Measurements from ENCODE around the gene CRACDL.

CRACDL gene

DNA sequence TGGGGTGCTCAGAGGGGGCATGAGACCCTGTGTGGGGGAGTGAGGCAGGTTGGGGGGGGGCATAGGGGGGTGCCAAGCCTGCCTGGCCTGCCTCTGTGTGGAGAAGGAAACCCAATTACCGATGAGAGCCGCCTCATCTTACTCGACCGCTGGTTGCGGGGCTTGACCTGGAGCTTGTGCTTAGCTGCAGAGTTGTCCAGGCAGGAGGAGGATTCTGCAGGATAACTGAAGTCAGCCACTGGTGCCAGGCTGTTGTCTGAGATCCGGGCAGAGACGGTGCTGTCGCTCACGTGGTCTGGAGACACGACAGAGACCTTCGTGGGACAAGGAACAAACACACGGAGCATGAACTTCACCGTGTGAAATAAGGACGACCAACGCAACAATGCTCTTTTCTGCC is 109.2 kb downstream of the CRACDL start:
- no peak for DNase-seq (ENCODE audit: low read depth in 3 of 3, low spot score in 1 of 3)

DNA sequence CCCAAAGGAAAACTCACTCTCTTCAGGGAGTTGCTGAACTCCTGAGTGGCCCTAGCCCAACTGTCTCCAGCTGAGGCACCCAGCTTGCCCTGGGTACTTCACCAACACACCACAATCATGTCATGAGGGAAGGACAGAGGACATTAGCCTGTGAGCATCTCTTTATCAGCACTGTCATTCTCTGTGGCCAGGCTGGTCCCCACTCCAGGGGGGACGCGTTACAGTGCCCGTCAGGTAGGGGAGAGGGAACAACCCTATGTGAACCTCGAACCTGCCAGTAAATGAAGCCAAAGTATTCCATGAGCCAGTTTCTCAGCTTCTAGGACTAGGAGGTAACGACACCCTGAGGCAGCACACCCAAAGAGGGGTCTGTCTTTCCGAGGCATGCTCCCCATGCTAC is 110.2 kb downstream of the CRACDL start:
- no peak for DNase-seq (ENCODE audit: low read depth in 3 of 3, low spot score in 1 of 3)

GRCh38 chr2:98825404-98825803 is 110.6 kb downstream of the CRACDL start:
- no peak for DNase-seq (ENCODE audit: low read depth in 3 of 3, low spot score in 1 of 3)

DNA sequence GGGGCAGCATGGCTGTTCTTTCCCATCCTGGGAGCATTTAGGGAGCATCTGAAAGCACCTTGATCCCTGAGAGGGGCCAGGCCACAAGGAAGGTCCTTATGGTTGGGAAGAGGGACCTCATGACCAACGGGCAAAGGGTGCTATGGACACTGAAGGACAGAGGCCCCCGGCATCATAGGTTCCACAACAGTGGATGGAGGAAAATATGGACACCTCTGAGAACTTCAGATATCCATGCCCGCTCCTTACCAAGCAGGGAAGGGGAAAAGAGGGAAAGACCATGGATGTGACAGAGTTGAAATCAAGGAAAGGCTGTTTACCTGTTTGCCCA is 111.0 kb downstream of the CRACDL start:
- no peak for DNase-seq (ENCODE audit: low read depth in 3 of 3, low spot score in 1 of 3)

- DNase-seq (ENCODE audit: low read depth in 3 of 3, low spot score in 1 of 3) = no peak
Observed at GRCh38 chr2:98824256-98825019, 111.6 kb downstream of the CRACDL start.

GRCh38 chr2:98823196-98824170 is 112.5 kb downstream of the CRACDL start:
- DNase-seq (ENCODE audit: low read depth in 3 of 3, low spot score in 1 of 3) = no peak

DNA sequence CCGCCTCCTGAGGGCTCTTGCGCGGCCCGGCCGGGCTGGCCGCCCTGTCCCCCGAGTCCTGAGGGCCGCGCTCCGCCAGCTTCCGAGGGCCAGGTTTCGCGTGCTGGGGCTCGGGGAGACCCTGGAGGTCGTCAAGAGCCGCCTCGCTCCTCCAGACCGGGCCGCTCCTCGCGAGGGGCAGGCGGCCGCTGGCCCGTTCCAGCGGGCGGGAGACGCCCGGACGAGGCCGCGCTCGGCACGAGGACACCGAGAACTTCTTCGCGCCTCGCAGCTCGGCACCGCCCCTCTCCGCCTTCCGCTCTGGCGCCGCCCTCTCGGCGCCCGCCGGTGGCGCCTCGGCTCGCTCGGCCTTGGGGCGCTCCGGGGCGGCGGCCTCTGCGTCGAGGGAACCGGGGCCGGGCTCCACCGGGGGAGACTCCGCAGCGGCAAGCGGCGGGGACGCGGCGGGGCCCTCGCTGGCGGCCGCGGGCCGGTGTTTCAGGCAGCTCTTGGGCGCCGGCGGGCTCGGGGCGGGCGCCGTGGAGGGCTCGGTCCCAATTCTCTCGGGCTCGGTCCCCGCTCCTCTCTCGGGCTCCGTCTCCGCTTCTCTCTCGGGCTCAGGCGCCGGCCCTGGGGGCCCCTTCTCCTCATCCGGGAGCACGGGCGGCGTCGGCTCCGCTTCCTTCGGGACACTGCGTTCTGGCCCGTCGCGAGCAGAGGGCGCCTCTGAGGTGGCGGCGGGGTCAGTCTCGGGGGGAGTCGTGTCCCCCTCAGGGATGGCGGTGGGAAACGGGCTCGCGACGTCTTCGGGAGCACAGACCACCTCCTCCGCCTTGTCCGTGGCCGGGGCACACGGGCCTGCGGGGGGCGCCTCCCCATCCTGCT is 113.5 kb downstream of the CRACDL start:
- peak in 2 of 3 donors; percentile 32 to 56 for DNase-seq (ENCODE audit: low read depth in 3 of 3, low spot score in 1 of 3)

DNA sequence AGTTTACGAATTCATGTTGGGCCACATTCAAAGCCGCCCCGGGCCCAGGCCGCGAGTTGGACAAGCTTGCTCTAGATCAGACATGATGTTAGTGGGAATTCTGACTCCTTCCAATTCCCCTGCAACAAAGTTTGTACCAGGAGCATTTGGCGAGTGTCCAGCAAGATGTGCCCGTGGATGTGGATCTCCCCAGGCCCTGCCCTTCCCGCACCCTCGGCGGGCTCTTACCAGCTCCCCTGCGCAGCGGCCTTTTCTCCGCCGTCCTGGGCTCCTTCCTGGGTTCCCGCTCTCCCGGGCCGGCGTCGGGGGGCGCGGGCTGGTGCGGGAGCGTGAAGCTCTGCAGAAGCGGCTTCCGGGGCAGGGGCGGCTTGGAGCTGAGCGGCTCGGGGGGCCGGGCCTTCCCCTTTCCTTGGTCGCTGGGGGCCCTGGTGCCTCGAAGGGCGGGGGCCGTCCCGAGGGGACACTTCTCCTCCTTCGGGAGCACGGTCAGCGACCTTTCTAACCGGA is 114.3 kb downstream of the CRACDL start:
- no peak for DNase-seq (ENCODE audit: low read depth in 3 of 3, low spot score in 1 of 3)

DNA sequence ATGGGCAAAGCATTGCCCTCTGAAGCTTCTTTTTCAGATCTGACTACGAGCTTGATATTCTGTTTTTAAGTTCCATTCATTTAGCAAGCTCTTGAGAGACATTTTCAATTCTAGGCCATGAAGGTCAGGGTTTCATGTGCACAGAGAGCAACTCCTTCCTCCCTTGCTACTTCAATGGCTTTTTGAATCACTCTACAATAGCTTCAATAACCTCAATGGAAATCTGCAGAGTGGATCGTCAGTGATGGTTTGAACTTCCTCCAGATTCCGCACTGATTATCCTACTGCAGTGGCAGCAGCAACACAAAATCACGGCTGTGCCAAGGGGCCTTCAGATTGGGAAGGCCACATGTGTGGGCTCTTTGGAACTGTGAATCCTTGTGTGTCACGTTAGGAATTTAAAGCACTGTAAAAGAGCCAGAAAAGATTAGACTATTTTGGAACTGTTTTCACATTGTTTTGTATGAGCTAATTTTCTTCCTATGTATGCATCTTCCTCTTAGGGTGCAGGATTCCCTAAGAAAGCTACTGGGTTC is 116.7 kb downstream of the CRACDL start:
- DNase-seq (ENCODE audit: low read depth in 3 of 3, low spot score in 1 of 3) = no peak

DNA sequence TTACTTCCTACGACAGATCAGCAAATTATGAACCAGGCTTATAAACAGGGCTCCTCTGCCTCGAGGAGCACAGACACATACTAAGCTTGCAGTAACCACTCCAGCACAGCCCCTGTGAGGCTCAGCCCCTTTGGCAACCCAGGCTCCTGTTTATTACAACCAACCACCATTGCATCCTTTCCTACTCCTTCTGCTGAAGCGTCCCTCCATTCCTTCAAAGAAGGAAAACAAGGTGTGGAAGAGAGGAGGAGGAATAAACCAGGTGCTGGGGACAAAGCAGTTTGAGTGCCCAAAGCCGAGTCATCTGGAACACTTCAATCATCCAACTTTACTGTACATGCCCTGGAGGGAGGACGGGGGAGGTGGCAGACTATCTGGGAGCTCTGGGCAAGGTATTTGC is 117.9 kb downstream of the CRACDL start:
- no peak for DNase-seq (ENCODE audit: low read depth in 3 of 3, low spot score in 1 of 3)

DNA sequence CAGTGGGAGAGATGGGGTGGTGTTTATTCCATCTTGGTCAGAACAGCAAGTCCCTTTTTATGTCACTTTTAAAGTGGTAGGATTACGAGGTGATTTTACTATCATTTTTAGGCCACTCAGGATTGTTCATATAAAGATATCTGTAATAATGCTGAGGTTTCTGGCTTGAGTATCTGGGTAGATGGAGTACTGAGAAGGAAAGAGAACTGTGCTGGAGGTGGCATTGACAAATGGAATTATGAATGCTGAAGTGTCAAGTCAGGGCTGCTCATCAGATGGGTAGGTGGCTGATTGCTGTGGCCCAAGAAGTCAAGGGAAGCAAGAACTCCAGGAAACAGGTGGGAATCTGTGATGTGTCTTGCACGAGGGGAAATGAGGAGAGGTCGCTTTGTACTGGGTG is 119.7 kb downstream of the CRACDL start:
- DNase-seq (ENCODE audit: low read depth in 3 of 3, low spot score in 1 of 3) = no peak

DNA sequence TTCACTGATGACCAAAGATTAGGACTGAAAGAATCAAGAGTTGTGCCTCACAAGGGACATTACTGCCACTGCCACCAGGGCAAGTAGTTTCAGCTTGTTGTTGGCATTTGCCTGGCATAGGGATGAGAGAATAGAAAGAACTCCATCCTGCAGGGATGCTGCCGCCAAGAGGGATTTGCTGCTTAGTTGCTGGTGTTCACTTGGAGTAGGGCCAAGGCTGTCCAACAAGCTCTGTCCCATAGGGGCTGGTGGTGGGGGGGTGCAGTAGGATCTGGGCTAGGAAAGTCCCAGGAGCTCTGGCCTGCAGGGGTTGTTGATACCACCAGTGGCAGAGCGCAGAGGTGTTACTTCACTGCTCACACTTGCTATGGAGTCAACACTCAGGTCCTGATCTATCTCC is 120.2 kb downstream of the CRACDL start:
- DNase-seq (ENCODE audit: low read depth in 3 of 3, low spot score in 1 of 3) = no peak

- no peak for DNase-seq (ENCODE audit: low read depth in 3 of 3, low spot score in 1 of 3)
Observed at GRCh38 chr2:98811766-98812165, 124.3 kb downstream of the CRACDL start.

DNA sequence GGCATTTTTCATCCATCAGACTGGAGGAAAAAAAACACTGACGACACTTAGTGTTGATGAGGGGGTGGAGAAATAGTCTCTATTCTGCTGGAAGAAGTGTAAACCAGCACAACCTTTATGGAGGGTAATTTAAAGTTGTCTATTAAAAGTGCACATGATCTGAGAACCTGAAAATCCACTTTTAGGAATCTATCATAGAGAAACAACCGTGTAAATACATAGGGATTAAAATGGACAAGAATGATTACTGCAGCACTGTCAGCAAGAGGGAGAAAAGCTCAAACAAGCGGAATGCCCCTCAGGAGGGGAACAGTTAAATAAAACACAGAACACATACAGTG is 125.5 kb downstream of the CRACDL start:
- no peak for DNase-seq (ENCODE audit: low read depth in 3 of 3, low spot score in 1 of 3)

DNA sequence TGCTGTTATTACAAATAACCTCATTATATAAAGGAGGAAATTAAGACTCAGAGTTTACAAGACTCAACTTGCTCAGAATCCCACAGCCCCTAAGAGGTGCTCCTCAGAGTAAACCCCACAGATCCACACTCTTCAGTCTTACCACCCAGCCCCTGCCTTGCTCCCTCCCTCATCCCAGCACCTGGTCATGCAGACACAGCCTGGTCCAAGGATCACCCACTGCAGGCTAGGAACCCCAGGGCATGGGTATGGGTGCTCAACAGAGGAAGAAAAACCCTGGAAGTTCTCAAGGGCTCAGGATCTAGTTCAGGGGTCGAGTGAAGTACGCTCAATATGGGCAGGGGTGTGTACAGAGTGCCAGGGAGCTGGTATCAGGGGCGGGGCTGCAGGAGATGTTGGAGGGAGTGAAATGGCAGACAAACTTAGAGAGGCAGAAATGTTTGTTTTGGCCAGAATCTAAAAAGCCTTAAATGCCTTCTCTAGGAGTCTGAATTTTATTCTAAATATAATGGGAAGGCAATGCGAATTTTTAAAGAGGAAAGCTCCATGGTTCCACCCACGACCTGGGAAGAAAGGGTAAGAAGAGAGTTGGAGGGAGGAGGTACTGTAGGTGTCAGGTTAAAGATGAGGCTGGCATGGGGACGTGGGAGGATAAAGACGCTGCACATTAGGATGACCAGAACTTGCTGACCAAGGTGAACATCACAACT is 126.0 kb downstream of the CRACDL start:
- no peak for DNase-seq (ENCODE audit: low read depth in 3 of 3, low spot score in 1 of 3)

GRCh38 chr2:98809116-98809515 is 126.9 kb downstream of the CRACDL start:
- no peak for DNase-seq (ENCODE audit: low read depth in 3 of 3, low spot score in 1 of 3)

DNA sequence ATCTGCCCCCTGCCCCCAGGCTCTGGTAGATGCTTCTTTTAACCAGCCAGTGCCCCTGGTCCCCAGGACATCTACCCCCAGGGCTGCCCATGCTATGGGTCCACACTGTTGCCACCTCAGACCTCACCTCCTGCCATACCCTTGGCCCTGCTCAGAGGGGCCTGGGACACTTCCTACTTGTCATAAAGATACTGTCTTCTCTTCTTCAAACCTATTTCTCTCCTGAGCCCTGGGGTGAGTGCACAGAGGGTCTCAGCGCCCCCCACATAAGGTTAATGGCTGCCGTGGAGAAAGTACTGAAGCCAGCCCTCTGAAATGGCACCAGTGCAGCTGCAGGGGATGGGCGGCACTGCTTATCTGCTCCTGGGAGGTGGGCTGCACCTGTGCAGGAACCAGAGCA is 127.5 kb downstream of the CRACDL start:
- DNase-seq (ENCODE audit: low read depth in 3 of 3, low spot score in 1 of 3) = no peak

DNA sequence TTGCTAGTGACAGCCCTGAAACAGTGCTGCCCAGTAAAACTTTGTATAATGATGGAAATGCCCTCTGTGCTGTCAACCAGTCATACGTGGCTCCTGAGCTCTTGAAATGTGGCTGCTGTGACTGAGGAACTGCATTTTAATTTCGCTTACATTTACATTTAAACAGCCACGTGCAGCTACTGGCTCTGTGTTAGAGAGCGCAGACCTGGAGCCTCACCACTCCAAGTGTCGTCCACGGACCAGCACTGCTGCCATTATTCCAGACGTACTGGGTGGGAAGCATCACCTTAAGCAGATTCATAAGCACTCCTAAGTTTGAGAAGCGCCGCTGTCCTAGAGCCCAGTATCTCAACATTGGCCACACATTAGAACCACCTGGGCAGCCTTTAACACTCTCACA is 128.1 kb downstream of the CRACDL start:
- no peak for DNase-seq (ENCODE audit: low read depth in 3 of 3, low spot score in 1 of 3)

GRCh38 chr2:98807221-98807620 is 128.8 kb downstream of the CRACDL start:
- no peak for DNase-seq (ENCODE audit: low read depth in 3 of 3, low spot score in 1 of 3)

GRCh38 chr2:98806236-98806697 is 129.8 kb downstream of the CRACDL start:
- no peak for DNase-seq (ENCODE audit: low read depth in 3 of 3, low spot score in 1 of 3)
